ENCODE data around the gene NCKAP5. TPM values are rescaled to one million over a fixed set of nuclear protein-coding genes. Genes with fewer than 3 reads are reported as not detected.

The NCKAP5 gene
- total and polyA plus RNA-seq, 2 experiments from 2014 or later, result 2.2 to 5.5 TPM

DNA sequence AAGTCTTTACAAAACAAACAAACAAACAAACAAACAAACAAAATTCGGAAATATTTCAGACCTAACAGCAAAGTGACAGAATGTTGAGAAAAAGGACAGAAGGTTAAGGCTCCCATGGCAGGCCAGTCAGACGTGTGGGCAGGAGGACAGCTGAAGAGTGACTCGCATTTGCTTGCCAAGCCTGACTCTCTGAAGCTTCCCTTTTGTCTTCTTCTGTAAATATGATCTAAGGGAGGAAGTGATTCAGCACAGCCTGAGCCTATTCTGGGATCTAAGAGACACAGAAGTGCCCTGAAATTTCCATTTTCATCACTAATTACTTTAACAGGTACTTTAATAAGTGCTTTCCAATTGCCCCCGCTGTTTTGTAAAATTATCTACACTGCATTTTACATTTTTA lies 764.2 kb downstream of the NCKAP5 start:
- 50% methylated on average over 4 of the region's 4 CpGs for WGBS (ENCODE audit: low lambda C conversion rate, missing lambda C conversion rate)
- H3K9me3 ChIP-seq (ENCODE audit: low read depth), result no peaks in the 10 kb centered on the region
- H3K79me2 ChIP-seq, result no peaks in the 10 kb centered on the region
- no peak overlapping the region for H3K27ac ChIP-seq
- DNase-seq (ENCODE audit: low spot score), result no peak
- no peaks in the 10 kb centered on the region for H3K9me2 ChIP-seq (replicated peaks; ENCODE audit: insufficient read depth)
- no peak overlapping the region for H2AFZ ChIP-seq
- no peaks in the 10 kb centered on the region for H3K27me3 ChIP-seq
- TF ChIP-seq EZH2 (IDR thresholded peaks at IDR 0.05; ENCODE audit: borderline replicate concordance) (no peak), EZH2phosphoT487 (IDR thresholded peaks at IDR 0.05; ENCODE audit: low read depth, severe bottlenecking, unreplicated experiment) (no peak)
- TF ChIP-seq, protein P1, sequence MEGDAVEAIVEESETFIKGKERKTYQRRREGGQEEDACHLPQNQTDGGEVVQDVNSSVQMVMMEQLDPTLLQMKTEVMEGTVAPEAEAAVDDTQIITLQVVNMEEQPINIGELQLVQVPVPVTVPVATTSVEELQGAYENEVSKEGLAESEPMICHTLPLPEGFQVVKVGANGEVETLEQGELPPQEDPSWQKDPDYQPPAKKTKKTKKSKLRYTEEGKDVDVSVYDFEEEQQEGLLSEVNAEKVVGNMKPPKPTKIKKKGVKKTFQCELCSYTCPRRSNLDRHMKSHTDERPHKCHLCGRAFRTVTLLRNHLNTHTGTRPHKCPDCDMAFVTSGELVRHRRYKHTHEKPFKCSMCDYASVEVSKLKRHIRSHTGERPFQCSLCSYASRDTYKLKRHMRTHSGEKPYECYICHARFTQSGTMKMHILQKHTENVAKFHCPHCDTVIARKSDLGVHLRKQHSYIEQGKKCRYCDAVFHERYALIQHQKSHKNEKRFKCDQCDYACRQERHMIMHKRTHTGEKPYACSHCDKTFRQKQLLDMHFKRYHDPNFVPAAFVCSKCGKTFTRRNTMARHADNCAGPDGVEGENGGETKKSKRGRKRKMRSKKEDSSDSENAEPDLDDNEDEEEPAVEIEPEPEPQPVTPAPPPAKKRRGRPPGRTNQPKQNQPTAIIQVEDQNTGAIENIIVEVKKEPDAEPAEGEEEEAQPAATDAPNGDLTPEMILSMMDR (IDR thresholded peaks at IDR 0.05; ENCODE audit: poor library complexity), result no peak
- H3K36me3 ChIP-seq (replicated peaks; ENCODE audit: insufficient read depth, low read depth), result no peaks in the 10 kb centered on the region
- no peaks in the 10 kb centered on the region for H3K4me1 ChIP-seq (ENCODE audit: insufficient read depth)
- no peak overlapping the region for H3K4me2 ChIP-seq
- no peaks in the 10 kb centered on the region for H4K20me1 ChIP-seq (ENCODE audit: insufficient read depth, poor library complexity, severe bottlenecking)
- H3K4me3 ChIP-seq, result no peak overlapping the region

DNA sequence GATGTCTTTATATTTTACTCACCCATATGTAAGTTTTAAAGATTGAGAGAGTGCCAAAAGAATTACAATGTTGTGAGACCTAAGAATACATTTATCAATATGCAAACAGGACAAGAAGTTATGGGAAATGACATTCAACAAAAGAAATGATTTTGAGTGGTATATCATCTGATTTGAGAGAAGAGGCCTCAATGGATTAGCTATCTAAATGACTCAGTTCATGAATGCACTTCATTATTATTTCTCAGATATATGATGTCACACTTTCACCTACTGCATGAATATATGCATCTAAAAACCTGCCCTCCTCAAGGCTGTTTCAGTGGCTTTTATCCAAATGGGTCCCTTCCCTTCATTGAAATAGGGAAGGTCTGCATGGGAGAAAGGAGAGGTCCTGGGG lies 769.9 kb downstream of the NCKAP5 start:
- Histone ChIP-seq H3K36me3 (replicated peaks; ENCODE audit: insufficient read depth, low read depth) (no peaks in the 10 kb centered on the region), H2AFZ (no peak overlapping the region)
- no peak for TF ChIP-seq EZH2 (IDR thresholded peaks at IDR 0.05; ENCODE audit: borderline replicate concordance)
- TF ChIP-seq EZH2phosphoT487 (IDR thresholded peaks at IDR 0.05; ENCODE audit: low read depth, severe bottlenecking, unreplicated experiment), result no peak
- TF ChIP-seq, protein P1 (IDR thresholded peaks at IDR 0.05; ENCODE audit: poor library complexity), result no peak

DNA sequence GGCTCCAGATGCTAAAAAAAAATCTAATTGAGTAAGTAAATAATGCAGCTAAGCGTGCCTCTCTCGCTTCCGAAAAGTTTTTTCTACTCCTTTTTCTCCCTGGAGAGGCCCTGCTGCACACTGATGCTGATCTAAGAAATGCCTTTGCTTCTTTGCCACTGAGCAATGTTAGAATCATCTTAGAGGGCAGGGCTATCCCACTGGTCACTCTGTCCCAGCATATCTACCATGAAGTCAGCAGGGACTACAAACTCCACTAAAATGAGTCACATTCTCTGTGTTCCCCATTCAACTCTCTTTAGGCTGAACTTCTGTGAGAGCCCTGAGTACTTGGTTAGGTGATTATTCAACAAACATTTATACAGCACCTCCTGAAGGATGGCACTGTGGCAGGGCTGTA lies 770.7 kb downstream of the NCKAP5 start:
- H3K36me3 ChIP-seq (replicated peaks; ENCODE audit: insufficient read depth, low read depth), result no peaks in the 10 kb centered on the region
- no peaks in the 10 kb centered on the region for H3K27me3 ChIP-seq
- no peaks in the 10 kb centered on the region for H3K9me3 ChIP-seq (ENCODE audit: low read depth)
- 98% methylated on average over 3 of the region's 3 CpGs for WGBS (ENCODE audit: low lambda C conversion rate, missing lambda C conversion rate)
- H4K20me1 ChIP-seq (ENCODE audit: insufficient read depth, poor library complexity, severe bottlenecking), result no peaks in the 10 kb centered on the region
- no peaks in the 10 kb centered on the region for H3K9me2 ChIP-seq (replicated peaks; ENCODE audit: insufficient read depth)
- H3K4me2 ChIP-seq, result no peak overlapping the region
- H3K4me3 ChIP-seq, result no peak overlapping the region
- no peak overlapping the region for H2AFZ ChIP-seq
- H3K27ac ChIP-seq, result no peak overlapping the region
- H3K4me1 ChIP-seq (ENCODE audit: insufficient read depth), result no peaks in the 10 kb centered on the region
- DNase-seq (ENCODE audit: low spot score), result no peak
- TF ChIP-seq EZH2 (IDR thresholded peaks at IDR 0.05; ENCODE audit: borderline replicate concordance) (no peak), EZH2phosphoT487 (IDR thresholded peaks at IDR 0.05; ENCODE audit: low read depth, severe bottlenecking, unreplicated experiment) (no peak)
- TF ChIP-seq, protein P1 (IDR thresholded peaks at IDR 0.05; ENCODE audit: poor library complexity), result no peak
- no peaks in the 10 kb centered on the region for H3K79me2 ChIP-seq

More for the DNA sequence above, 769.9 kb downstream of the NCKAP5 start:
- H3K9me3 ChIP-seq (ENCODE audit: low read depth), result no peaks in the 10 kb centered on the region
- H4K20me1 ChIP-seq (ENCODE audit: insufficient read depth, poor library complexity, severe bottlenecking), result no peaks in the 10 kb centered on the region
- H3K27me3 ChIP-seq, result no peaks in the 10 kb centered on the region
- no peak overlapping the region for H3K4me2 ChIP-seq
- no peaks in the 10 kb centered on the region for H3K4me1 ChIP-seq (ENCODE audit: insufficient read depth)
- H3K27ac ChIP-seq, result no peak overlapping the region
- H3K4me3 ChIP-seq, result no peak overlapping the region
- H3K79me2 ChIP-seq, result no peaks in the 10 kb centered on the region
- no peaks in the 10 kb centered on the region for H3K9me2 ChIP-seq (replicated peaks; ENCODE audit: insufficient read depth)
- no peak for DNase-seq (ENCODE audit: low spot score)

DNA sequence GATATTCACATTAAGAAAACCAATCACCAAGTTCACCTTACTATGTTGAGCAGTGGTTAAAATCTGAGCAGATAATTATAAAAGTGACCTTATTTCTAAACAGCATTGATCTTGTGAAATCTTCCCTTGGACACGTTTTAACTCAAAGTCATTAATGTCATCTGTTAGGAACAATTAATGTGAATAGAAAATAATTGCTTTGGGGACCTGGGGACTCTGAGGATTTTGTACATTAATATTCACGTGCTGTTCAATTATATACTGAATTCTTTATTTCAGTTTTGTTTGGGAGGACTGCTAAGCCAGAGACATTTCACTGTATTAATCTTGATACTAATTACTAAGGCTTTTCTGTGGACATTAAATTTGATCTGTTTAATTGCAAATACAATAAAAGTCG lies 771.2 kb downstream of the NCKAP5 start:
- Histone ChIP-seq H3K4me2 (no peak overlapping the region), H3K79me2 (no peaks in the 10 kb centered on the region), H3K36me3 (replicated peaks; ENCODE audit: insufficient read depth, low read depth) (no peaks in the 10 kb centered on the region), H3K4me3 (no peak overlapping the region), H3K27me3 (no peaks in the 10 kb centered on the region), H3K27ac (no peak overlapping the region), H2AFZ (no peak overlapping the region), H3K9me2 (replicated peaks; ENCODE audit: insufficient read depth) (no peaks in the 10 kb centered on the region), H3K9me3 (ENCODE audit: low read depth) (no peaks in the 10 kb centered on the region), H4K20me1 (ENCODE audit: insufficient read depth, poor library complexity, severe bottlenecking) (no peaks in the 10 kb centered on the region), H3K4me1 (ENCODE audit: insufficient read depth) (no peaks in the 10 kb centered on the region)
- 85% methylated on average over 3 of the region's 3 CpGs for WGBS (ENCODE audit: low lambda C conversion rate, missing lambda C conversion rate)
- DNase-seq (ENCODE audit: low spot score), result no peak
- TF ChIP-seq EZH2phosphoT487 (IDR thresholded peaks at IDR 0.05; ENCODE audit: low read depth, severe bottlenecking, unreplicated experiment) (no peak), EZH2 (IDR thresholded peaks at IDR 0.05; ENCODE audit: borderline replicate concordance) (no peak)
- TF ChIP-seq, protein P1 (IDR thresholded peaks at IDR 0.05; ENCODE audit: poor library complexity), result no peak
